Activated CD4-positive, alpha-beta T cell treated with anti-CD3 and anti-CD28 coated beads for 1 hour (primary cell): ENCODE results near the gene APIP.
"Not testable (repeated sequence)": the region's sequence is repeated elsewhere in the genome, so short reads cannot be mapped to it uniquely, and the experiment has no call there.

Experiments
- DNase-seq: peaks from one replicate; pipeline ENCODE4 v3.0.0-alpha.2; 2020

The APIP gene

DNA sequence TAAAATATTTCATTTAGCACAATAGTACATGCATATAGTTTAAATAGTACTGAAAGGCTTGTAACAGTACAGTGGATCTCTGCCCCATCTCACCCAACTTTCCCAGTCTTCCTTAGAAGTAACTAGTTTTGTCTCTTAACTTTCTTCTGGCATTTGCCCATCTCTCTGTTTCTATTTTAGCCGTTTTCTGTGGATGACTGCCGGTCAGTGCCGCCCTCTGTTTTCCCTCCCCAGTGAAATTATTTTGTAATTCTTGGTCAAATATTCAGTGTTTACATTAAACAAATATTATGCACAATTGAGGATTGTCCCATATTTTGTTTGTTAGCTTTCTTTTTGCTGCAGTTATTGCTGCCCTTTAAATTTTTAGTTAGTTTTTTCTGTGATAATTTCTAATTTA lies 8.5 kb upstream of the APIP start:
- no peak for DNase-seq

DNA sequence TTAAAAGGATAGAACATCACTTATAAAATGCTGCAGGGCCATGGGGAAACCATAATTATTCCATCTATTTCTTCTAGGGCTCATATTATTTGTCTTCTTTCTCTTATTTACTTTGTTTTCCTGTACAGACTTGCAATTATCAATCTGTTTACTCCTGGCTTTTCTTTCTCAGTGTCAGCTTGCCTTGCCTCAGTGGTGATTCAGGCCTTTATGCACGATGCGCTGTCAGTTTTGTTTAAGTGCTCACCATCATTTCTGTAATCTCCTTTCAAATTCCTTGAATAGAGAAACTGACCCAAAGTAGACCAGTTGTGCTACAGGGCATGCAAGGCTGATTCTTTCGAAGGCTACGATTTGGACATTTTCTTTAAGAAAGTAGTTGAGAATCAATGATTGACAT lies 5.0 kb upstream of the APIP start:
- no peak for DNase-seq

DNA sequence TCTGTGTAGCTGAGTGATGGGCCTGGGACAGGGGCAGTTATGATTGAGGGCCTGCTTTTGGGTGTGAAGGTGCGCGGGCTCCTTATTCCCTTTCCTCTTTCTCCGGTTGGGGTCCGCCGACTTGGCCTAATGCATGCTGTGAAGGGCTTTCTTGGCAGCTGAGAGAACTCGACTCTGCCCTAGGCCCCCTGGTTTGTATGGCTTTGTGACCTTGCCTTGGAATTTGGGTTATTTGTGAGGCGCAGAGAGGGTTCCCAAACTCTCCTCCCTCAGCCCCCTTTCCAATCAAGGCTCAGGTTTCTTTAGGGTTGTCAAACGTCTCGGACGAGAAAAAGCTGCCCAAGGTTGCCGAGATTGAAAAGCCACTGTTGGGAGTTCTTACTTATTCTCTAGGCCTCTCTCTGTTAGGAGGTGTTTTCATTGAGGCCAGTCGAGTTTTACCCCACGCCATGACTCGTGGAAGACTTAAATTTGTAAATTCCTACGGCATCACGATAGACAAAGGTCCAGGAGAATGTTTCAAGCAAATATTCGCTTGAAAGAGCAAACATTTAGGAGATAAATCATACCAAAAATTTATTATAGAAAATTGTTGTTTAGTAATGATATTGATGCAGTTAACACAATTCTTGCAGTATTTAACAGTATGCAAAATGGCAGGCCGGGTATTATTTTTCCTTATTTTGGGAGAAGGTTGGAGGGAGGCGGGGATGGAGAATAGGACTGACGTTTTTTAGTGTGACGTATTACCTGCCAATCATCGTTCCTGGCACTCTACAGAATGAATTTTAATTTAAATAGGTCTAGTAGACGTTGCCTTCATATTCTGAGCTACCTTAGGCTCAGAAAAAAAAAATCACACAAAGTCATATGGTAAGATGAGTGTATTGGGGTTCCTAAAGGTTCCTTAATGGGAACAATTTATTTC lies 928 bp upstream of the APIP start:
- no peak for DNase-seq

DNA sequence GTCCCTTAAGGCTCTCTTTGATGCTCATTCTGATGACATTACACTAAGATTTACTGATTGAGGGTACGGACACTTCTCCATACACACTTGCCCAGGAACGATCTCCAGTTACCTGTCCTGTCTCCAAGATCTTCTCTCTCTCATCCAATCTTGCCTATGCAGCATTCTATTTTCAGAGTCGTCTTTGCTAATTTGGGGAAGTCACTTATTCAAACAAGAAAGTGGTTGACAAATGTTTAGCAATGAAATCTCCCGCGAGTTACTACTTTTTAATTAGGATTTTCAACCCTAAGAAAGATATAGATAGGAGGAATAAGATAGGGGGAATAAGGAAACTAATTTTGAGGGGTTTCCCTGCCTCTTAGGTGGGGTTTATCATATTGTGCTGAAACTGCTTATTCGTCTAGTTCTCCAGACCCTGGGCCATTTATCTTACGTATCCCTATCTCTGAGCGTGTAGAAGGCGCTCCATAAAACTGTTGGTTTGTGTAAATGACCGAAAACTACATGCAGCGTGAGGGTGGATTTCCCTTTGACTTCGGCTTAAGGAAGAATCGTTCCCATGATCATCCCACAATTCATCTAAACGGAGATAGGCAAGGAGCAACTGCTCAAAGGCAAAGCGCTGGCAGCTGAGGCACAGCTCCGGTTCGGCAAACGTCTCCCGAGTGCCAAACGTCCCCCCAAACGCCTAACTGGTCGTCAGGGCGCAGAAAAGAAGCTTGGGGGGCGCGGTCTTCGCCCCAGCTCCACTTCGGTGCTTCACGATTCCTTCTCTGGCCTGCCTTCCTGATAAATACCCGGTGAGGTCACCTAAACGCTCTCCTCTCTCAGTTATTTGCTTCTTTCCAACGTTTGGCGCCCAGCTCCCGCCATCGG lies 804 bp downstream of the APIP start:
- DNase-seq = no peak

DNA sequence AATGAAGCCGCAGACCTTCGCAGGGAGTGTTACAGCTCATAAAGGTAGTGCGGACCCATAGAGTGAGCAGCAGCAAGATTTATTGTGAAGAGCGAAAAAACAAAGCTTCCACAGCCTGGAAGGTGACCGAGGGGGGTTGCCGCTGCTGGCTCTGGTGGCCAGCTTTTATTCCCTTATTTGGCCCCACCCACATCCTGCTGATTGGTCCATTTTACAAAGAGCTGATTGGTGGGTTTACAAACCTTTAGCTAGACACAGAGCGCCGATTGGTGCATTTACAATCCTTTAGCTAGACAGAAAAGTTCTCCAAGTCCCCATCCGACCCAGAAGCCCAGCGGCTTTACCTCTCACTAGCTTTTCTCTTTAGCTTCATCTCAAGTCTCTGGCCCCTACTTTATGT lies 2.6 kb downstream of the APIP start:
- DNase-seq = not testable (repeated sequence)

DNA sequence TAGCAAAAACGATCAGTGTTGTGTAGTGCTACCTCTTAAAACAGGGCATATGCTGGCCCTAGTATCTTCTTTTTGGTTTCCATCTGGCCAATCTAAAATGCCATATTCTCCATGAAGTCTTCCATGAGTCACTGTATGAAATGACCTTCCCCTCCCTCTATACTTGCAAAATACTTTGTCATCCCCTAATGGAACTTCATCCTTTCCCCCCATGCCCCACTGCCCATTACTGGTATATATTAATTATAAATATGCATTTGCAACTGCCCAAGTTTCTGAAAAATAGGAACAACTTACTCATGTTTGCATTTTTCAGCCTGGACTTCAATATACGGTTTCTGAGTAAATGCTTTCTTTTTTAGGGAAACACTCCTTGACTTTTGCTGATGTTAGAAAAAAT lies 4.5 kb downstream of the APIP start:
- DNase-seq = no peak

DNA sequence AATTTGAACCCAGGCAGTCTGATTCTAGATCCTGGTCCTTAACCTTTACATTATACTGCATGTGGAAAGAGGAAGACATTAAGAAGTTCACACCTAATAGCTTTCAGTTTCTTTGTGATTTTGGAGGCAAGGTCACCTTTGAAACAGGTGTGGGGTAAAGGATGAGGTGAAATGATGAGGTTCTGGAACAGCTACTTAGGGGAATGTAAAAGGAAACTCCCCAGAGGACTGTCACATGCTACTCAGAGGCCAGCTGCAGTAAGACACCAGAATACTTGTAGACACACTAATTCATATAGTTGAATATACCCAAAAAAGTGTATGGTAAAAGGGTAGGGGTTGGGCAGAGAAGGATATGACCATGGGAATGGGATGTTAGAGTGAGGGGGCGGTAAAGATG lies 5.4 kb downstream of the APIP start:
- DNase-seq = no peak

DNA sequence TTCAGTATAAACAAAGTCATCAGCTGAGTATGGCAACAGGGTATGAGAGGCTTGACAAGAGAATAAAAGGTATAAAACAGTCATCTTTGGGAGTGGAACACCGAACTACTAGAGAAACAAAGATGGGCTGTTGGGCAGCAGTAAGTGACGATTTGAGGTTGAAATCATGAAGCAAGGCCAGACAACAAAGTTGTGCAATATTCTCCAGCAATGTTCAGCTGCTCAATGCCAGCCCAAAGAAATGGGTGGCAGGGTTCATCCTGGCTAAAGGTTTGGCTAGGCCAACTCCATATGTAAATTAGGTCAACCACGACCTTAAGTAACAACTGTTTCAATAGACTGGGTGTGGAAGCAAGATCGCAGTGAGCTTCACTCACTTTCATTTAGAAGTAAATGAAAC lies 6.2 kb downstream of the APIP start:
- DNase-seq = no peak

DNA sequence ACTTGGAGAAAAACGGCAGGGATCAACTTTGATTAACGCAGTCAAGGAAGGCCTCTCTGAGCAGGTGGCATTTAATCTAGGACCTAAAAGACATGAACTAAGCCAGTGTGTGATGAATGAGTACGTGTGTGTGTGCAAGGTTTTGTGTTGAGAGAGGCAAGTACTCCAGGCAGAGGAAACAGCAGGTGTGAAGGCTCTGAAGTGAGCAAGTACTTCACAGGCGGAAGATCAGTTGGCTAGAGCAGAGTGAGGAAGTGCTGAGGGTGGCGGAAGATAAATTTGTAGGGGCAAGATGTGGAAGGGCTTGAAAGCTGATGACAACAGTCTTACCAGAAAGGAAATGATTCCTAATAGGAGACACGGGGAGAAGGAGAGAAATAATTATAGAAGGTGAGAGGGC lies 6.8 kb downstream of the APIP start:
- no peak for DNase-seq

DNA sequence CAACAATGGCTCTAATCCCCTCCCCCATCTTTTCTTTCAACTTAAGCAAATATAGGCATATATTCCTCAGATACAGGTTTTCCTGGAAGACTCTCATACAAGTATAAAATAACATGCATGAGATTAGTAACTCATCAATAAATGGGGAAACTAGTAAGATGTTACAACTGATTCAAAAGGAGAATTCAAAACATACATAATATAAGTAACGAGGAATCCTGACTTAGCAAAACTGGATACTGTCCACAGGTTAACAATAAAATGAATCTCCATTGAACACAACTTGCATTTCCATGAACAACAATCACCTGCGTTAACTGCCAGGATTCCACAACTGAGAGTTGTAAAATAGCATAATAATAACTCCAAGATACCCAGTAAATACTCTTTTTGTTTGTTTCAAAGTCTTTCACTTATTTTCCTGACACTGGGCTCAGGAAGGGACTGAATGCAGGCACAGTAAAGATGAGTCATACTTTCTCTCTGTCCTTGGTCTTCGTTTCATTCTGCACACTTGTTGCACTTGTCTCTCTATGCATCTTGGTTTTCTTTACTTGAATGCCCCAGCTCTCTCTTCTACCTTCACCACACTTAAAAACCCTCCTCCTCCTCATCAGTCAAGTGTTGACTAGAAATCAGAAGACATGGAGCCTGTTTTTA lies 8.1 kb downstream of the APIP start:
- no peak for DNase-seq

DNA sequence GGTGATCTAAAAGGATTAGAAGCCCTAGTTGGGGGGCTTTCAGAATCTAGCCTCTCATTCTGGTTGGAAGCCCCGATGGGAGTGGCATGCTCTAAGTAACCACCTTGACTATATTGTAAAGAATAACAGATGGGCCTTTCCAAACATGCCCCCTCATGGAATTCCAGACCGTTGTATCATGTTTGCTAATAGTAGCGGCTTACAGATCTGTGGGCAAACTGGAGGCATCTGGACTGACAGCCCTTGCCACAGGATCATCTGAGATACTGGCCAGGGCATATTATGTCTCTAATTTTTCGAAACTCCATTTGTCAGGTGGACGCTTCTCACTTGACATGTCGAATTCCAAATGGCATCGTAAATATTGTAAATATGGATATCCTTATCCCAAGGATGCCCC lies 10.5 kb downstream of the APIP start:
- DNase-seq = no peak

DNA sequence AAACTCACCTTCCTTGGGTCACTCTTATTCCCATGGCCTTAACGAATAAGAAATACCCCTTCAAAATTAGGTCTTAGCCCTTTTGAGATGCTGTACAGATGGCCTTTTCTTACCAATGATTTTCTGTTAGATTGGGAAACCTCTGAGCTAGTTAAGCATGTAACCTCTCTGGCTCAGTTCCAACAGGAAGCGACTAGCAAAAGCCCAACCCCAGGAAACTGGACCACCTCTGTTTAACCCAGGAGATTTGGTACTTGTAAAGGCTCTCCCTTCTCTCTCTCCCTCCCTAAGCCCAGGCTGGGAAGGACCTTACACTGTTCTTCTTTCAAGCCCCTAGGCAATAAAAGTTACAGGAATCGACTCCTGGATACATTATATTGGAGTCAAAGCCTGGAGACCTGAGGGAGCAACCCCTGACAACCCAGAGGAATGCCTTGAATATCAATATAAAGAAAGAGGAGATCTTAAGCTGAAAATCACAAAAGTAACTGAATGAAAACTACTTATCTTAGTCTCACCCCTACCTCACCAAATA lies 11.7 kb downstream of the APIP start:
- DNase-seq = no peak

DNA sequence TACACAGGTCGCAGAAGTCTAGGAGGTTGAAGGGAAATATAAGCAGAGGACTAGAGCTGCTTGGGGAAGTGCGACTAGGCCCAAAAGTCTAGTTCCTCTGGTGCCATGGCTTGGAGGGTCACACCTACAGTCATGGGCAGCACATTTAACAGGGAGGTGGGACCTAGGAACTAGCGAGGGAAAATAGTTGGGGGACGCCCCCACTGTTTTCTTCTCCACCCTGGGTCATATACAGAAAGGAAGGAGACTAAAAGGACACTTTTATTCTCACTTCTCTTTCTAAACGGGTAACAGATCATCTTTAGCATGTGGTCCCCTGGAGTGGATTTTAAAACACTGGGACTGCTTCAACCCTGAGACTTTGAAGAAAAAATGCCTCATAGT lies 16.6 kb downstream of the APIP start:
- no peak for DNase-seq

DNA sequence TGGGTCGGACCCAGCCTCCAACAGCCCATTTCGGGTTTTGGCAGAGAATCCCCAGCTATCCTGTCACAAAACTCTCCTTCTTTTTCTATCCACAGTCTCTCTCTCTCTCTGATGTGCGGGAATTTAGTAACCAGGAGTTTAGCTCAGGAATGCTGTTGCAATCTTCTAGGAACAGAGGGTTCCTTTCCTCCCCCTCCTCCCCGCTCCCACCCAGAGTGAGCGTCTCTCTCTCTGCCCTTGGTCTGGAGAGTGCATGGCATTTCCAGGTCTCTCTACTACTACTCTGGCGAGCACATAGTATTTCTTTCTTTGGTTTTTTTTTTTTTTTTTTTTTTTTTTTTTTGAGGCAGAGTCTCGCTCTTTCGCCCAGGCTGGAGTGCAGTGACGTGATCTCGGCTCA lies 17.7 kb downstream of the APIP start:
- no peak for DNase-seq

DNA sequence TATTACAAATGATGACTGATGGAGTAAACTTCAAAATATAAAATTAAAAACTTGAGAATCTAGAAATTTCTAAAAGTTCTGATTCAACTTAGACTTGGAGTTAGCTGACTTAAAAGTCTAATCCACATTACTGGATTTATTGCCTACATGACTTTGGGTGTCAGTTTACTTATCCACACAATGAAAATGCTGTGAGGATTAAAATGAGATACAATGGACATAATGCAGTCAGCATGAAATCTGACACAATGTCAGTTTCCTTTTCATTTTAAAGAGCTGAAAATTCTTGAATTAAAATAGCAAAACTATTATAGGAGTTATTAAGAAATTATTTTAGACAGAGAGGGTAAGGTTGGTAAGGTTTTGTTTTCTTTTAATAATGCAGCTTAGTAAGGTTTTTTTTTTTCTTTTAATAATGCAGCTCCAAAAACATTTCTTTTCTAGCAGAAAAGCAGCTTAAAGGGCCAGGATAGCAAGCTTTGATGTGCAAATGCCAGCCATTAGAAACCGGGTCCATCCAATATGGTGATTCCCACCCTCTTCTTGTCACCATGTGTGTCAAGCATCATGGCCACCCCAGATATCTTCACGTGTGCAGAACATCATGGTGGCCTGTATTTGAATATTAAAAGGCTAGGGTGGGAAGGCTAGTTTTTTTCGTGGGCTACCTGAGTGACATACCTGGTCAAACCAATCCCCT lies 18.9 kb downstream of the APIP start:
- DNase-seq = no peak

DNA sequence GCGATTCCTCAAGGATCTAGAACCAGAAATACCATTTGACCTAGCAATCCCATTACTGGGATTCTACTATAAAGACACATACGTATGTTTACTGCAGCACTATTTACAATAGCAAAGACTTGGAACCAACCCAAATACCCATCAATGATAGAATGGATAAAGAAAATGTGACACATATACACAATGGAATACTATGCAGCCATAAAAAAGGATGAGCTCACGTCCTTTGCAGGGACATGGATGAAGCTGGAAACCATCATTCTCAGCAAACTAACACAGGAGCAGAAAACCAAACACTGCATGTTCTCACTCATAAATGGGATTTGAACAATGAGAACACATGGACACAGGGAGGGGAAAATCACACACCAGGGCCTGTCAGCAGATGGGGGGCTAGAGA lies 20.0 kb downstream of the APIP start:
- DNase-seq = not testable (repeated sequence)

DNA sequence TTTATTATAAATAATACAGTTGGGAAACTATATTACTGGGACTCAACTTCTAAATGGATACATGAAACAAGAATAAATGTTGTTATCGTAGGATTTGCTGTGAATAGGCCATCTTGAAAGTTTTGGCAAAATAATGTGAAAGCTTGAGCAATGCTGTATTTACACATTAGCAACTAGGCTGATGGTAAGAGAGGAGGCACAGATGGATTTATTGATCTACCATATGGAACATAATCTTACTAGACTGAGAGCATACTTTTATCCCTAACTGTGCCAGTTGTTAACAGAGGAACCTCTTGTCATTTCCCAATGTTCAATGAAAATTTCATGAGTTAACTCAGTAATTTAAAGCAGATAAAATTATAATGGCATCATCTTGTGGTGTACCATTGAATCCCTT lies 22.8 kb downstream of the APIP start:
- no peak for DNase-seq

DNA sequence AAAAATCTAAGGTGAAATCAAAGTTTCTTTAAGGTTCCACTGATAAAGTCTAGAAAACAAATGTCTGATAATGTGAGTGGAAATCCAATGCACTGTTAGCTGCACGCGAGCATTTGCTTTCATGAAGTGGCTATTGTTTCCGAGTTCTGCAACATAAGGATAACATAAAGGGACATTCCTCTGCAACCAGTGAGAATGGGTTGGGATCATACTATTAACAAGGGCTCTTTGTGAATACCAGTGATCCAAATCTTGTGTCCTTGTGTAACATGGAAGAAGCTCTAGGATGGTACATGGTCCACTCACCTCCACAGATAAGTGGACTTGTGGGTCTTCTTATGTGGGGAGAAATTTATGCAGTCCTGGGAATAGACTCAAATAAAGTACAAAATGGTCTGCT lies 24.6 kb downstream of the APIP start:
- no peak for DNase-seq

DNA sequence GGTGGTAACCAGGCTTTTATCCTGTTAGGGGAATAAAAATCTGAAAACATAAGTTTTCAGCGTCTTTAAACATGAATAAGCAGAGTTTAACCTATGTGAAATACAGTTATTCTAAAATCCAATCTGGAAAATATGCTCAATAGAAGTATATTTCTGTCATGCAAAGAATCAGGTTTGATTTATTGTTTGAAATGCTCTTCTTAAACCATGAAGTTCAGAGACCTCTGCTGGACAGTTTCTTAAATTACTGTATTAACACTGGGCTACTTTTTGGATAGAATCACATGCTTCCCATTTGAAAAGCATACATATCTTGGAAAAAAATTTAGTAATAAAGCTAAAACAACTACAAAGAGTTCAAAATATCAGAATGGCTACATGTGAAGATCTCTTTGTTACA lies 25.4 kb downstream of the APIP start:
- DNase-seq = no peak

DNA sequence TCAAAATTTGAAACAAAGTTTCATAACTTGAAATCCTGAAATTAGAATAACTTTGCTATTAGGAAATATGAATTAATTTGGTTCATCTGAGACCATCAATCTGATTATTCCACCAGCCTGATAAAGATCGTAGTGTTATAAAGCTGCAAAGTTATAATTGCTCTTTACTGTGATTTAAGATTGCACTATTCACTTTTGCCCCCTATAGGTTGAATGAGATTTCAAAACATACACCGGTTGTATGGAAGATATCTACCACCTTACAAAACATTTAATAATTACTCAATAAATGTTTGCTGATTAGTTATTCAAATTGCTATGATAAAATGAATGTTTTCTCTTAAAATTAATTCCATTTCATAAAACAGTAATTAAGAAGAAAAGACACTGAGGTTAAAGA lies 26.1 kb downstream of the APIP start:
- DNase-seq = no peak

DNA sequence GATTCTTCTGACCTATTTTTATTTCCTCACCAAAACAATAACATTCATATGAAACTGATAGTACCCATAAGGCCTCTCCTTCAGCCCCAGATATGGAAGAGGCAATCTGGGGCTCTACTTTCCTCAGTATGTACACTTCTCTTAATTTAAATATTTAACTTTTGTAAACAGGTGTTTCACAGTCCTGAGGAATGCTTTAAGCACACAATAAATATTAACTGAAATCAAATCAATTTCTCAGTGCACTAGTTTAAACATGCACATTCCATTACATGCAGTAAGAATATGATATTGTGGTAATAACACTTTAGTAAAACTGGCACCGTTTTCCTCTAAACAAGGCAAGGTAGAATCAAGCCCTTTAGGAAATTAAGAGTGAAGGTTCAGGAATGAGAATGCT lies 28.9 kb downstream of the APIP start:
- DNase-seq = no peak

DNA sequence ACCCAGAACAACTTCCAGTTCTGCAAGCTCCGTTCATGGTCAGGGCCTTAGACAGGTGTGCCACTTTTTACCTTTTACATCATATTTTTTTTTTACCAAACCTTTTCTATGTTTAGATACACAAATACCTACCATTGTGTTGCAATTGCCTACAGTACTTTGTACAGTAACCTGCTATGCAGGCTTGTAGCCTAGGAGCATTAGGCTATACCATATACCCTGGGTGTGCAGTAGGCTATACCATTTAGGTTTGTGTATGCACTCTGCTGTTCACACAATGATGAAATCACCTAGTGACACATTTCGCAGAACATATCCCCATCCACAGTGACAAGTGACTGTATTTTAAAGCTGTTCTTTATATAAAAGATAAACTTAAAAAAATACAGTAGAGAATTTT lies 29.6 kb downstream of the APIP start:
- no peak for DNase-seq

DNA sequence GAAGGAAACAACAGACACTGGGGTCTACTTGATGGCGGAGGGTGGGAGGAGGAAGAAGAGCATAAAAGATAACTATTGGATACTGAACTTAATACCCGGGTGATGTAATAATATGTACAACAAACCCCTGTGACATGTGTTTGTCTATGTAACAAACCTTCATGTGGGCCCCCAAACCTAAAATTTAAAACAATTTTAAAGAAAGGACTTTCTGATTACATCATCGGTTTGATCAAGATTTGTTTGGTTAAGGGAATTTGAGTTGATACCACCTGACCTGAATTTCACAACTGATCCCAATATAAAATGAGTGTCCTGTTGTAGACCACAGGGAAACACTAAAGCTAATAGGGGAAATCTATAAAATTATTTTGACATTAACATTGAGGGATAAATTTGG lies 34.3 kb downstream of the APIP start:
- no peak for DNase-seq
